HG03196 (cell line): ENCODE data around the gene TLR6.

Source experiments
- ATAC-seq: cut with Tn5 transposase; IDR thresholded peaks from one replicate; pipeline ENCODE4 v1.9.1; 2021; ENCODE audit not compliant: unreplicated experiment

Gene TLR6

DNA sequence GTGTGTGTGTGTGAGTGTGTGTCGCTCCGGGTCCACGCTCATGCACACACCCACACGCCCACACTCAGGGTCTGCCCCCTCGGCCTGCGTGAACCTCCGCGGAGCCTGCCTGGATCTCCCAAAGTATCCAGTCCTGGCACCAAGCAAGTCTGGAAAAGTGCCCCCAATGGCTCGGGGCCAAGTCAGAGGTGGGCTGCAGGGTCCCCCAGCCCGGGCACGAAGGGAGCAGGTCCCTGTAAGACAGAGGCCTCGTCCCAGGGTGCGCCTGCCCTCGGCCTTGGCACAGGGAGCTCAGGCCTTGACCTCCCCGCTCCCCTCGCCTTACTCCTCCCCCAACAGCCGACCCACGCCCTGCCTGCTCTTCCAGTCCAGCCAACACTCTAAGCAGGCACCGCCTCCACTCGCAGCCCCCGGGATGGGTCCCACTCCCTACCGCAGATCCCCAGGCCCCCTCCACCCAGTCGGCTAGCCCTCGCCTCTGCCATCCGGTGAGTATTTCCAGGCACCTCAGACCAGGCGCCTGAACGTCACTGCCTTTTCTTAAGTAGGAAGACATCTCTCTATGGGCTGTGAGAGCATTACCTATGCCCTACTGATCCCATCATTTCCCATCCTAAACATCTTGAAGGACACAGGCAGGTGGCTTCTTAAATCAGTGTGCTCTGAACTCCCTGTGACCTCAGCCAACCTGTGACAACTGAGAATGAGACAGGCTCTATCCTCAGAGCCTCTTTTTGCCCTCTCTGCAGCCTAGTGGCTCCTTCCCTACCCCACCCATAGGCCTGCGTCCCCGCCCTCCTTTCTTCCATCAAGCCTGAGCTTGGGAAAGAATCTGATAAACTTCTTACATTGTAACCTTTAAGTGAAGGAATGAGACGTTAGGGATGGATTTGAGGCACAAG is 11.7 kb upstream of the TLR6 start:
- ATAC-seq, result no peak

- ATAC-seq, result peak; percentile 82
Observed at GRCh38 chr4:38867478-38868058, 11.0 kb upstream of the TLR6 start, which contains the start of gene FAM114A1. TSS of gene FAM114A1 (plus strand) at chr4:38867806. CDS start at chr4:38878079, 10,273 bp downstream.

GRCh38 chr4:38866973-38867477 is 10.4 kb upstream of the TLR6 start:
- ATAC-seq, result peak; percentile 21

DNA sequence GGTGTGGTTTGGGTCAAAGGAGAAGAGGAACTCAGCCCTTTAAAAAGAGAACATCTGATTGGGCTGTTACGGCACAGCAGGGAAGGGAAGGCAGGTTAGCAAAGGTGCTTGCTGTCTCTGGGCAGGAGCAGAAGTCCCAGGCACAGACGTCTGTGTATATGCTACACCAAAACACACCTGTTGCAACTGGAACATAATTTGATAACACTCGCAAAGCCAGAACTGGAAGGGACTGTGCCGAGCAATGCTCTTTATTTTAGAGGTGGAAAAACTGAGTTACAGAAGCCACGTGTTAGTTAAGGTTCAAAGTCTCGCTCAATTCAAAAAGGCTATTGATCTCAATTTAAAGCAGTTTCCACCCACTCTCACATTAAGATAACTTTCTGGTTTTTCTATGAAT is 8.8 kb upstream of the TLR6 start:
- no peak for ATAC-seq

DNA sequence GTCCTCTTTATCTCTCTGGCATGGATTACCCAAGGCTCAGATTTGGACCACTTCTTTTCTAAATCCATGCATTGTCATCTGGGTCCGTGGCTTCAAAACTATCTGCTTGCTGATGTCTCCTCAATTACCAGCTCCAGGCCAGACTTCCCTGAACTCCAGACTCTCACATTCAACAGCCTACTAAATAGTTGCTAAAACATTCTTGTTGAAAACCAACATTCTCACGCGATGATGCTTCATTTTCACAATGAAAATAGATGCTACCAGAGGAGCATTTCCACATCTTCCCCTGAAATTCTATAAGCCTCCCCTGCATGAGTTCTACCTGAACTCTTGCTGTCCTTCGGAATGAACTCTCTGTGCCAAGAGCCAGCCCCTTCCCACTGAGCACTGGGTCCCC is 5.2 kb upstream of the TLR6 start:
- ATAC-seq, result no peak

- peak; percentile 49 for ATAC-seq
Observed at GRCh38 chr4:38860788-38861424, 4.3 kb upstream of the TLR6 start.

GRCh38 chr4:38859501-38859900 is 2.9 kb upstream of the TLR6 start:
- no peak for ATAC-seq

- no peak for ATAC-seq
Observed at GRCh38 chr4:38858097-38858420, 1.4 kb upstream of the TLR6 start.

GRCh38 chr4:38857354-38858096 is 908 bp upstream of the TLR6 start:
- ATAC-seq, result peak; percentile 59

DNA sequence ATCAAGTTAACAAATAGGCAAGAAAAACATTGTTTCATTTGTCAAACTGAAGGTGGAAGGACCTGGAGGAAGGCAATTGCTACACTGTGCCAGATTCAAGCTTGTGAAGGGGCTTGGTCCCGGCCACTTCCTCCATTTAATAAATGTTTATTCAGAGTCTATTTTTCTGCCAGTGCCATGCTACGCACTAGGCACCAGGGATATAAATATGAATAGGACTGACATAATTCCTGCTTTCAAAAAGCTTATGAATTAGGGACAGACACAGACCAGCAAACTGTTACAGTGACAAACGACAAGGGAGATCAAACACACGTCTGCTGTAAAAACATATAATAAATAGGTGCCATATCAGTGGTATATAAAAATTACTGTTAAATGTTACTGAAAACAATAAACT is 571 bp downstream of the TLR6 start:
- no peak for ATAC-seq

DNA sequence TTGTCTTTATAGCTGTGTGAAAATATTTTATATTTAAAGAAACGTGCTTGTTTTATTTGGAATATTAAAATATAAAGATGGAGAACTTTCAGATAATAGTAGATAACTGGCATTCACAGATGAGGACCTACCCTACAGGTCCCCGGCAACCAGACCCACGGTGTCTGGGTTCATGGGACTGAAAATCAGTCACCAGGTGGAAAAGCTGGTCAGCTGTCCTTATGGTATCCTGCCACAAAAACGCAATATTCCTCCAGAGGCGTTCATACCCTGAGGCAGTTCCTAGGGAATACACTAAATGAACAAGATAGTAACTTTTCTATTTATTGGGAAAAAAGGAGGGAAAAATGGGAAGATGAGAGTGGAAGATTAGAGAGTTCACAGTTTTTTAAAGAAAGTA is 1.2 kb downstream of the TLR6 start:
- ATAC-seq, result no peak

DNA sequence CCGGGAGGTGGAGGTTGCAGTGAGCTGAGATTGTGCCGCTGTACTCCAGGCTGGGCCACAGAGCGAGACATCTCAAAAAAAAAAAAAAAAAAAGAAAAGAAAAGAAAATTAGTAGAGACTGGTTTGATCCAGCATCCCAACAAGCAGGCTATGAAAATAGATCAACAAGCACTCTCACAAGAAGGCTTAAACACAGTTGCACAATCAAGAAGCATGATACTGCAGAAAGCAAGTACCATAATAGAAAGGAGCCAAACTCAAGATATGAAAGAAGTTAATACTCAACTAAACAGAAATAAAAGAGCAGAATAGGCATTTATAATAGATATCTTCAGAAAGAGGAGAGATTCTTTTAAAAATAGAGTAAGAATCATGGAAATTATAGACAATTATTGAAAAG is 10.6 kb downstream of the TLR6 start:
- no peak for ATAC-seq

GRCh38 chr4:38842994-38843393 is 13.6 kb downstream of the TLR6 start:
- ATAC-seq, result no peak

DNA sequence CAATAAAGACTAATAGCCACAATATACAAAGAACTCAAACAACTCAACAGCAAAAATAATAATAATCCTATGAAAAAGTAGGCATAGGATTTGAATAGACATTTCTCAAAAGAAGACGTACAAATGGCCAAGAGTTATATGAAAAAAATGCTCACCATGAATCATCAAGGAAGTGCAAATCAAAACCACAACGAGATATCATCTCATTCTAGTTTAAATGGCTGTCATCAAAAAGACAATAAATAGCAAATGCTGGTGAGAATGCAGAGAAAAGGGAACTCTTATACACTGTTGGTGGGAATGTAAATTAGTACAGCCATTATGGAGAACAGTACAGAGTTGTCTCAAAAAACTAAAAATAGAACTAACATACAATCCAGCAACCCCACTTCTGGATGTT is 18.8 kb downstream of the TLR6 start:
- ATAC-seq, result no peak

GRCh38 chr4:38837334-38837733 is 19.3 kb downstream of the TLR6 start:
- no peak for ATAC-seq

- no peak for ATAC-seq
Observed at GRCh38 chr4:38834570-38834969, 22.0 kb downstream of the TLR6 start.

DNA sequence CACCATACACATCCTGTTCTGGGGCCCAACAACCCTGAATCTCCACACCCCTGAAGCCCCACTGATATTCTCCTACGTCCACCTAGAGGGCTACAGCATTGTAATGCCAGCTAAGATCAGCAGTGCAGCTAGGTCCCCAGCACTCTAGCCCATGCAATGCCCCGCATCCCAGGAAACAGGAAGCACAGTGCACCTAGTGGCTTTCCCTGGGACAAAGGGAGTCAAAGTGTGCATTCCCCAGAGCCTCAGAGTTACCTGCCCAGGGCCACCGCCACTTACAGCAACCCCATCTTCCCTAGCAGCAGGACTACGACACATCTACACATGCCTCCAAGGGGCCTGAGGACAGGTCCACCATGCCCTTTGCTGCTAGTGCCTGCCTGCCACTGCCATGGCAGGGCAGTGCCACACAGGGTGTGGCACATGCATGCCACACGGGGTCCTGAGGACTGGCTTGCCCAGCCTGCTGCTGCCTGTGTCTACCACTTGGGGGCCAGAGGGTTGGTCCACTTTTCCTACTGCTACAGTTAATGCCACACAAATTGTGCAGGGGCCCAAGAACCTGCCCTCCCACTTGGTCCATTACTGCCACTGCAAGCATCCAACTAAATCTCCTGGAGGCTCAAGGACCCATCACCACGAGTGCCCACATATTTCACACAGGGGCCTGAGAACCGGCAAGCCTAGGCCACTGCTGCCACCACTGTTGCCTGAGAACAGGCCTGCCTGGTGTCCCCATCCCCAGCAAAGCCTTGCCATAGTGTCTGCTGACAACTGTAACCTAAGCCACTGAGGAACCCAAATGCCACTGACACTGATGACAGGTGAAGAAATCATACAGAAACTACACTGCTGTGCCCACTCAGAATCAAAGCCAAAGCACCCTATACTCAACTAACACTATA is 23.7 kb downstream of the TLR6 start:
- no peak for ATAC-seq

DNA sequence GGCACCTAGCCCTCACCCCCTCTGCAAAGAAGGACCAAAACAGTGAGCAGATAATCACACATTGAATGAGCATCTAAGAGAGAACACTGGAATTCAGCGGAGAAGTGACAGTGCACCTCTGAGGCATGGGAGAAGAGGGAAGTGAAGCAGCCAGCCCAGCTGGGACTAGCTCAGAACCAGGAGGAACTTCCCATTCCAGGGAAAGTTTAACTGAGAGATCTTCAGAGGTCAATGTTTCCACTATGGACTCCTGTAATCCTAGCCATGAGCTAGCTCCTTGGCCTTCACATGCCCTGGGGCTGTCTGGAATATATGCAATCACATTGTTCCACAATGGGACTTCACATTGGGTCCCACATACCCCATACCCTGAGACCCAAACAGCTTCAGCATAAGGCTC is 24.4 kb downstream of the TLR6 start:
- no peak for ATAC-seq

GRCh38 chr4:38831653-38832052 is 25.0 kb downstream of the TLR6 start:
- no peak for ATAC-seq

DNA sequence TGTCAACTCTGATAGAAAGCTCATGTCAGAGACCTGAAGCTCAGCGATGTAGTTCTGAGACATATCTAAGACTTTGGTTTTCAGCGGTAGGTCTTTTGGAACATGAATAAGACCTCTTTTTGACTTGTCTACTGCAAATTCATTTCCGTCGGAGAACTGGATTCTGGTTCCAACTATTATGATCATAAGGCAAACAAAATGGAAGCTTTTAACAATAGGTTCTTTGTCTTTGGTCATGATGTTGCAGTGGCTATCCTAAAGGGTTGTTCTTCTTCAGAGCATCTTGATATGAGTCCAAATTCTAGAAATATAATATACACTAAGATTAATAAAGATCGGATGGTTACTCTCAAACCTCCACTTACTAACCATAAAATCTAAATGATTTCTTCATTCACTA is 27.4 kb downstream of the TLR6 start:
- ATAC-seq, result no peak
